ENCODE results near the gene CHCHD6.

Gene CHCHD6

DNA sequence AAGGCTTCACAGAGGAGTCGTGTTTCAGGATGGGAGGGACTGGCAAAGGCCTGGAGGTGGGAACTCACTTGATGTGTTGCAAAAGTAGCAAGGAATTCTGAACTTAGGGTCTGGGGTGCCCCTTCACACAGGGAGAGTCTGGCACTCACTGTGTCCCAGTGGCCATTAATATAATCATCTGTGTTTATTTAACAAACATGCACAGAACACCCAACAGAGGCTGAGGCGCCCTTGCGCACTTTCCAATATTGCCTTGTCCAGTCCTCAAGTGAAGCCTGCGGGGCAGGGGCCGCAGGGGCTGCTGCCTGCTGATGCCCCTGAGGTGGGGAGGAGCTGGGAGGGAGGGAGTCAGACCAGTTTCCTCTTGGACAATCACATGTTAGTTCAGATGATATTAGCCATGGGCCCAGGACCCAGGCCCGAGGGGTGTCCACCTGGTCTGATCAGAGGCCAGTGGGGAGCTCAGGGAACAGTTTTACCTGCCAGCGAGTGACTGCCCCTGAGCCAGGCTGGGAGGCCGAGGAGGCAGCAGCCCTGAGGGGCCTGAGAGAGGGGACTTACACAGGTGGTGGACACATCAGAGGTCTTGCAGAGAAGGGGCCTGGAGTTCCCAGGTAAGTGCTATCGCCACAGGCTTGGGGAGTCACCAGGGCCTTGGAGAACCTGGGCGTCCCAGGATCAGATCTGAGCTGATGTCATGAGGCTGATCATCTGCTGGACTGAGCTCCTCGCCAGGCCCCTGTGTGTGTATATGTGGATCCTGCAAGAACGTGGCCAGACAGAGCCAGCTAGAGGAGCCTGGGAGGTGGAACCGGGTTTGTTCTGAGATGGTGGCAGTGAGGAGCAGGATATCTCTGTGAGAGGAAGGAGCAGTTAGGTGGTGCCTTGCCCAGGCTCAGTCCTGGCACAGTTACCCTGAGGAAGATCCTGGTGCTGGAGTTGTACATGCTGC is 35.3 kb upstream of the CHCHD6 start:
- no peak for DNase-seq (ENCODE audit: low read depth in 2 of 2)

DNA sequence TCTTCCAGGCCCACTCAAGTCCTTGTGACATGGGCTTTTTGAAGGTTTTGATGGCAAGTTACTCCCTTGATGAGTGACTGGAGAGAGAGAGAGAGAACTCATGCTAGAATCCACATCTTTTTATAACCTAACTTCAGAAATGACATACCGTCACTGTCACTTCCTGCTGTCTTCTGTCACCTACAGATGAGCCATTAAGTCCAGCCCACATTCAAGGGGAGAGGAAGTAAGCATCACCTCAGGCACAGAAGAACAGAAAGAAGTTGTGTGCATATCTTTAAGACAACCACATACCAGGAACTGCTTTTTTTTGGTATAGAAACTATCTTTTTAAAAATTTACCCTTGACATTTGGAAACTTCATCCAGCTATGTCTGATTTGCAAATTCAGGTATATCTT is 32.5 kb upstream of the CHCHD6 start:
- DNase-seq (ENCODE audit: low read depth in 2 of 2), result no peak

DNA sequence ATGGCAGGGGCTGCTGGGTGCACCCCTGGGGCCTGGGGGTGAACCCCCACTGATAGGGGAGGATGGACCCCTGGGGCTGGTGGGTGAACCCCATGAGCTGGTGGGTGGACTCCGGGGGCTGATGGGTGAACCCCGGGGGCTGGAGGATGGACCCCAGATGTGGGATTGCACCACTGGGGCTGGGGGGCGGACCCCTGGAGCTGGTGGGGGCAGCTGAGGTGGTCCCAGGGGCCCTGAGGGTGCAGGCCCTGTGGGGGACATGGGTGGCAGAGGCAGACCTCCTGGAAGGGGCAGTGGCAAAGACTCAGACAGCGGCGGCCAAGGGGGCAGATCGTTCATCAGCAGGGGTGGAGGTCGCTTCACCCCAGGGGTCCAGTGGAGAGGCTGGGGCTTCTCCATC is 31.7 kb upstream of the CHCHD6 start:
- no peak for DNase-seq (ENCODE audit: low read depth in 2 of 2)

DNA sequence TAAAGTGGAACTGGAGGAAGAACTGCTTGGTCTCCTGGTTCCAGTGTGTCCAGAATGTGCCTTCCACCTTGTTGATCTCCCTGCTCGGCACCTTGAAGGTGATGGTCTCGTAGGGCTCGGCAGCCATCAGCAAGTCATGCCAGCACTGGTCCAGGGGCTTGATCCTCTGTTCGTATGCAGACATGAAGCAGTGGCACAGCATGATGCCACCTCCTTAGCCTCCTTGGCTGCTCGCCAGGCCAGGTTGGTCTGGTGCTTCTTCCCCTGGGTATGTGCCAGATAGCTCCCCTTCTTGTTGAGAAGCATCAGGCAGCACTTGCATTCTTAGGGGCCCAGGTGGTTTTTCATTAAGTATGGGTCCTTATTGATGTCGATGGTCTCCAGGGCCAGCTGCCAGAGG is 31.3 kb upstream of the CHCHD6 start:
- DNase-seq (ENCODE audit: low read depth in 2 of 2), result no peak

DNA sequence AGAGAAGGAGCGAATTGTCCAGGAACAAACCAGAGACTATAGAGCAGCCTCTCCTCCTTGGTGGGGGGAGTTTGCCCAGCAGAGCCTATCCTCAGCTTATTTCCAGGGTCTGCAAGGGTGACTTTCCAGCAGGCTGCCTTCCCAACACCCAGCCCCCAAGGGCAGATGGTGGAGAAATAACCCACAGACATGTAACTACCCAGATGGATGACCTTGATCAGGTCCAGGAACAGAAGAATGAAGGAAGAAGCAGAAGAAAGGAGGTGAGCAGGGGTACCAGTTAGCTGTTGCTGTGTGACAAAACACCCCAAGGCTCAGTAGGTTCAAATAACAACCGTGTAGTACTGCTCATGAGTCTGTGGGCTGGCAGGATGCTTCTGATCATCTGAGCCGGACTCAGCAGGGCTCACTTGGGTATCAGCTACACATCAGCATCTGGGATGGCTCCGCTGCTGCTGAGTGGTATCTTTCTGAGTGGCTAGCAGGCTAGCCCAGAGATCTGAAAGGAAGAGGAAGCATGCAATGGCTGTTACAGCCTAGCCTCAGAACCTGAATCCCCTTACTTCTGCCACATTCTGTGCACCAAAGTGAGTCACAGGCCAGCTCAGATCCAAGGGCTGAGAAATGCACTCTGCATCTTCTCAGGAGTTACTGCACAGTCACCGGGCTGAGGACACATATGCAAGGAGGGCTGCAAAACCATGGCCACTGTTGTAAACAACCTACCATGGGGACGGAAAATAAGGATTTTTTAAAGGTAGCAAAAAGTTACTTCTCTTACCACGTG is 26.9 kb upstream of the CHCHD6 start:
- no peak for DNase-seq (ENCODE audit: low read depth in 2 of 2)

DNA sequence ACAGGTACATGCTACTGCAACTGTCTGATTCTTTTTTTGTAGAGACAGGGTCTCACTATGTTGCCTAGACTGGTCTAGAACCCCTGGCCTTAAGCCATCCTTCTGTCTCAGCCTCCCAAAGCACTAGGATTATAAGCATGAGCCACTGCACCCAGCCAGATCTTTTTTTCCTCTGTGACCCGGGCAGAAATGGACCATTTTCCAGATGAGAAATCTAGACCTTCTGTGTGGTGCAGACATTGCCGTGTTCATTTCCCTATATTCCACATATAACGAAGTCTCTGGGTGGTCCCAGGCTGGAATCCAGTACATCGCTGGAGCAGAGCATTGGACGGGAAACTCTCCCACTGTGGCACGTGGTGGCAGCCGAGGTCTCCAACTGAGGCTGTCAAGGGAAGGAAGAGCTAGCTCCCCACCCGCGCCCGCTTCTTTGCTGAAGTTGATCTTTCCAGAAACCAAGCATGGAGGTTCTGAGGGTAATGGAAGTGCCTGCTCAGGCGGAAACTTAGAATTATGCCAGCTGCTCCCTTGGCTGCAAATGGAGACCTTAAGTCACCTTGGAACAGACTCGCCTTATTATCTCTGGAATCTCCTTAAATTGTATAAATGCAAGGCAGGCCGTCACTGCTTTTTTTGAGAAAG is 26.1 kb upstream of the CHCHD6 start:
- DNase-seq (ENCODE audit: low read depth in 2 of 2), result no peak

DNA sequence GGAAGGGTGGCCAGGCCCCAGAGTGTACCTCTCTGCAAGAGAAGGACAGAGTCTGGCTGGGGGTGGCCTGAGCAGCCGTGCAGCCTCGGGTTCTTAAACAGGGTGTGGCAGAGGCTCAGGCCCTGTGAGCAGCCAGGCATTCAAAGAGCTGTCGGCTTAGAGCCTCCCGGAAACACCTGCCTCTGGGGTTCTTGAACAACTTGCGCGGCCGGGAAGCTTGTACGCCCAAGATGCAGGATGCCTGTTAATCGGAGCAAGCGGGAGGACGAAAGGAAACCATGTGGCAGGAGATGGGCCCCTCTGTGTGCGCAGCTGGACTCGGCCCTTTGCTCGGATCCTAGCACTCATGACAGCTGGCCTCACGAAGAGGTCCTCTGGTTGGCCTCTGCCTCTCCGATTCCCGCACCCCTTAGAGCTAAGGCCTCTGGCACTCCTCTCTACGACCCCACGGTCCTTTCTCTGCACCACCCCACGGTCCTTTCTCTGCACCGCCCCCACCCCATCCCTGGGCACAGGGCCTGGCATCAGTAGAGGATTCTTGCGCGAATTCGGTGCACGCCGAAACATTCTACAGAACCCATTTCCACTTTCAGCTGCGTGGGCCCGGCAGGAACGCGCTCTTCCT is 25.2 kb upstream of the CHCHD6 start:
- DNase-seq (ENCODE audit: low read depth in 2 of 2), result no peak

DNA sequence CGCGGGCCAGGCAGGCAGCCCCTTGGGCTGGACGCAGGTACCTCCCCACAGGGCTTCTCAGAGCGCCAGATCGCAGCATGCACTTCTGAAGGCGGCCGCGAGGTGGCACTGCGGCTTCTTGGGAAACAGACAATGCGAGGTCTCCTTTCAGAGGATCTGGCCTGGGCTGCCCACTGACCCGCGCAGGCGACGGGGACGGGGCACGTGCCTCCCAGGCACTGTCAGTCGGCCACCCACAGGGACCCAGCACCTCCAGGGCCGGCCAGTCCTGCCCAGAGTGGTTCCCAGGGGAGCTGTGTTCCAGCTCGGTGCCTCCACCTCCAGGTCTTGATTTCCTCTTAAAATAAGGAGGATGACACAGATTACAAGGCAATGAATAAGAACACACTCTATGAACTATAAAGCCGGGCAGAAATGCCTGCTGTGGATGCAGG is 24.7 kb upstream of the CHCHD6 start:
- DNase-seq (ENCODE audit: low read depth in 2 of 2), result peak; percentile 25 to 31

DNA sequence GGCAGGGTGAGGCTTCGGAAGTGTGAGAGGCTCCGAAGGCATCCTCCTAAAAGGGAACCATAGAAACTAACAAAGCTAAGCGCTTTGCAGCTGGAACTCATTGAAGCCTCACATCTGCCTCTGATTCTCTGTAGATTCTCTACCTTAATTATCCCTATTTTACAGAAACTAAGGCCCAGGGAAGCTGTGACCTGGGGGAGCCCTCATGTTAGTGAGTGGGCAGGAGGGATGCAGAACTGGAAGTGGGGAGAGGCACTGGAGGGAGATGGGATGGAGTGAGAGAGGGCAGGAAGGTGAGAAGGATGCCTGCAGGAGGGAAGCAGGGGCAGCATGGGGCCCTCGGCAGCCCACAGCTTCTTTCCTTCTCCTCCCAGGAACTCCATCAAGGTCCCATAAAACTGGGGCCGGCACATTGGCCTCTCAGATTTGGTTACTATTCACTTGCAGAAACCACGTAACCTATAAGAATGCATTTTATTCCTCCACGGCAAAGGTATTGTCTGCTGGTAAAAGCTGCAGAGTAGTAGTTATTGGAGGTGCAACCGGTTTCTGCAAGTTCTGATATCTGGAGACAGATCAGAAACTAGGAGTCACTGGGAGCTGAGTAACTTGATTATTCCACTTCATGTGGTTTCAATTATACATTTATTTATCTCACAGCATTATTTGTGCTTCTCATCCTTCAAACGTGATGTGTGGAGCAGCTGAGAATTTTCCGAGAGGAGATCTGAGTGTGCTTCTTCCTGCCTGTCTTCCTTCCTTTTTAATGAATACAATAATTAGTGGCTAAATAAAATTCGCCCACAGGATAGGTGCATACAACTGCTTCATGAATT is 24.0 kb upstream of the CHCHD6 start:
- no peak for DNase-seq (ENCODE audit: low read depth in 2 of 2)

DNA sequence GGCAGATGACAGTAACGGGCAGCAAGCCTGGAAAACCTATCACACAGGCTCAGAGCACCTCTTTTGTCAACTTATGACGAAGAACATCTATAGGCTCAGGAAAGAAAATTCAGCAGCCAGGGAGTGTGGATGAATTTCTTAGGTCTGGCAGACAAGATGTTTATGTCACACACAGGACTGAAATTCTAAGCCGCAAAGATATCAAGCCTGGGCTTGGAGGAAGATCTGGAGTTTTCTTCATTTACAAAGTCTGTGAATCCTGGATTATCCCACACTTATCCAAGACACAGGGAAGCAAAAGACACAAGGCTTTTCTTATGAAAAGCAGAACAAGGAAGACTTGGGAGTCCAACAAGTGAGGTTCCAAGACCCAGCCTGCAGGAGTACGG is 23.4 kb upstream of the CHCHD6 start:
- no peak for DNase-seq (ENCODE audit: low read depth in 2 of 2)

DNA sequence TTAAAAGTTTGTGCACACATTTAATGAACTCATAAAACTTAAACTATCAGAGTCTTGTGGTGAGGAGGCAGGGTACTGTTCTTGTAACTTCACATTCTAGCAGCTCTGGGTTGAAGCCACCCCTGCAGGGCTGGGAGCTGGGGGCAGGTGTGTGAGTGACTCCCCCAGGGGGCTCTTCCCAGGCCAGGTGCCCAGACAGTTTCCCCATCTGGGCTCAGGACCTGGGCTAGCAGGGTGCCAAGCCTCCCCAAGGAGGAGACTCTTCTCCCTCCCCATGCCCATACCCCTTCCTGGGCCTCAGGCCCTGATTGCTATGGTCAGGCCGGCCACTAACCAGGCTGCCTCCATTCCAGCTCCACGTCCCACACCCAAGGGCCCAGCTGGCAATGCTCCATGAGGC is 22.0 kb upstream of the CHCHD6 start:
- no peak for DNase-seq (ENCODE audit: low read depth in 2 of 2)

DNA sequence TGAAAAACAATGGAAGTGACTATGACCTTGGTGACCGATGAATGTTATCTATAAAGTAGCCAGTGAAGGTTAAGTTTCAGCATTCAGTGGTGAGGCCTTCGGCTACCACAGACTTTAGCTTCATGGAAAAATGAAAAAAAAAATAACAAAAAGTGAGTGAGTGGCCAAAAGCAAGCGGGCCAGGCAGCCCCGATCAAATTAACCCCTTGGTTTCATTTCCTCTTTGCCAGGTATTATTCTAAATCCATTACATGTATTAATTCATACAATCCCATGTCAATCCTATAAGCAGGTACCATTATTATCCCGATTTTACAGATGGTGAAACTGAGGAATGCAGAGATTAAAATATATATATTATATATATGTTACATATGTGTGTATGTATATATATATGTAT is 21.0 kb upstream of the CHCHD6 start:
- DNase-seq (ENCODE audit: low read depth in 2 of 2), result no peak

DNA sequence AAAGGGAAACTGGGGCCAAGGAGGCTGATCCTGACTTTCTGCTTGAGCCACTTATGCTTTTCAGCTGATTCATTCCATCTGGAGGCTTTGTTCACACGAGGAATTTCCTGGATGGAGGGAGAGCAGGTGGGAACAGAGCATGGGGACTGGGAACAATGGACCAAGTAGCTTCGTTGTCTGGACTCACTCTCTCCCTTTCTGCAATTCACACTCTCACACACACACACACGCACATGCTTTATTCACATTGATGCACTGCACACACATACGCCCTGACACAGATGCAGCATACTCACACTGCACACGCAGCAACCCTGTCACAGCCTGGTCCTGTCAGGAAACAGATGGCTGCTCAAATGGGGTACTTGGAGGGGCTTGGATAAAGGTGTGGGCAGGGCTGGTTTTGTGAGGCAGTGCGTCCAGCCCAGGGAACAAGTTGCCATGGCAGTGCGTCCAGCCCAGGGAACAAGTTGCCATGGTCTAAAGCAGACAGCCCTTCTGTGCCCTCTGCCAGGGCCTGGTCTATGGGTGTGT is 19.8 kb upstream of the CHCHD6 start:
- no peak for DNase-seq (ENCODE audit: low read depth in 2 of 2)

DNA sequence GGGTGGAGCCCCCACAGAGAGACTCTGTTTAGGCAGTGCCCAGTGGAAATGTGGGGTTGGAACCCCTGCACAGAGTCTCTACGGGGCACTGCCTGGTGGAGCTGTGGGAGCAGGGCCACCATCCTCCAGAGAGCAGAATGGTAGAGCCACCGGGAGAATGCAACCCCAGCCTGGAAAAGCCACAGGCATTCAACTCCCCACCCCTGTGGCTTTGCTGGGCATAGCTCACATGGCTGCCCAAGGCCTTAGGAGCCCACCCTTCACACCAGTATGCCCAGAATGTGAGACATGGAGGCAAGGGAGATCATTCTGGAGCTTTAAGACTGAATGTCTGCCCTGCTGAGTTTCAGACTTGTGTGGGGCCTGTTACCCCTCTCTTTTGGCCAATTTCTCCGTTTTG is 19.0 kb upstream of the CHCHD6 start:
- DNase-seq (ENCODE audit: low read depth in 2 of 2), result no peak

DNA sequence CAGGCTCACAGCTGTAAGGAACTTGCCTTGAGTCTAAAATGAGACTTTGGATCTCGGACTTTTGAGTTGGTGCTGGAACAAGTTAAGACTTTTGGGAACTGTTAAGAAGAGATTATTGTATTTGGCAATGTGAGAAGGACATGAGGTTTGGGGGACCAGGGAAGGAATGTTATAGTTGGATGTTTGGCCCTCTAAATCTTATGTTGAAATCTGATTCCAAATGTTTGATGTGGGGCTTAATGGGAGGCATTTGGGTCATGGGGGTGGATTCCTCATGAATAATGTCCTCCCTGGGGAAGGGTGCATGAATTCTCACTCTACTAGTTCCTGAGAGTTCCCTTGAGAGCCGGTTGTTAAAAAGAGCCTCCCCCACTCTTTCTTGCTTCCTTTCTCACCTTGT is 18.5 kb upstream of the CHCHD6 start:
- DNase-seq (ENCODE audit: low read depth in 2 of 2), result no peak

DNA sequence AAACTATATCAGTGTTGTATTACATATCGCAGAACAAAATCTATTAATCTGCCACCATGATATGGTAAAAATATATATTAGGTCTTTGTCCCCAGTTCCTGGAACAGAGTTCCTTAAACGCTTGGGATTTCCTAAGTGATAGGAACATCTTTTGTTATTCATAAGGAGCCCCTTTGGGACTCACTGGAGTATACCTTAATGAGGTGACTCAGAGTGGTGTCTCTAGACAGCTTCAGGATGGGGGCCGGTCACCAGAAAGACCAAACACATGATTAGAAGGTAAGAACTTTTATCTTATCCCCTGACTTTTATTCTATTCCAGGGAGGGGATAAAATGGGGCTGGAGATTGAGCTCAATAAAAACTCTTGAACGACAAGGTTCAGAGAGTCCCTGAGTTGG is 12.3 kb upstream of the CHCHD6 start:
- no peak for DNase-seq (ENCODE audit: low read depth in 2 of 2)

DNA sequence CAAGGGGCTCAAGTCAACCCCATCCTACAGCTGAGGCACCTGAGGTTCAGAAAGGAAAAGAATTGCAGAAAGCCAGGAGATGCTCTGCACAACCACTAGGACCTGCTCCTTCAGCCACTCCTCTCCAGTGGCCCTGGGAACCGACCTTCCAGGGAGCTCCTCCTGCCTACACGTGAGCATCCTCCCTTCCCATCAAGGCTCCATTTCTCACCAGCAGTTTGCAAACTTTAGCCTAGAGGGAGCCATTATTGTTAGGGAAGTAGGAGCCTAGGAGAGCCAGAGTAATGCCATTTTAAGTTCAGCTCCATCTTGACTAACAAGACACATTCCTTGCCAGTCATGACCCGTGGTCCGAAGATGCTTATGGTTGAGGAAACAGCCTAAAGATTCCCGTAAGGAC is 11.2 kb upstream of the CHCHD6 start:
- no peak for DNase-seq (ENCODE audit: low read depth in 2 of 2)

DNA sequence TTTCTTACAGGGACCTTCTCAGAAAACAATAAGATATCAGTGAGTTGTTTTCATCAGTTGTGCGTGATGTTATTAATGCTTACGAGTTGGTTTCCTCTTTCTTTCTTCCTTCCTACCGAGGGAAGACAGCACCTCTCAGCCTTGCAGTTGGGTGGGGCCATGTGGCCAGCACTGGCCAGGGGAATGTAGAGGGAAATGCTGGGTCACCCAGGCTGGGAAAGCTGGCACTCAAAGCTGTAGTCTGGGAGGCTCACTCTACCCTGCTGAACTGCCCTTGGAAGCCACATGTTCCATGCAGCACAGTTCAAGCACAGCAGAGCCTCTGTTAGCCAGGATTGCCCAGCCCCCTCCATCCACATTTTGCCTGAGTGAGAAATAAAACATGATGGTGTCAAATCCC is 10.1 kb upstream of the CHCHD6 start:
- DNase-seq (ENCODE audit: low read depth in 2 of 2), result no peak

DNA sequence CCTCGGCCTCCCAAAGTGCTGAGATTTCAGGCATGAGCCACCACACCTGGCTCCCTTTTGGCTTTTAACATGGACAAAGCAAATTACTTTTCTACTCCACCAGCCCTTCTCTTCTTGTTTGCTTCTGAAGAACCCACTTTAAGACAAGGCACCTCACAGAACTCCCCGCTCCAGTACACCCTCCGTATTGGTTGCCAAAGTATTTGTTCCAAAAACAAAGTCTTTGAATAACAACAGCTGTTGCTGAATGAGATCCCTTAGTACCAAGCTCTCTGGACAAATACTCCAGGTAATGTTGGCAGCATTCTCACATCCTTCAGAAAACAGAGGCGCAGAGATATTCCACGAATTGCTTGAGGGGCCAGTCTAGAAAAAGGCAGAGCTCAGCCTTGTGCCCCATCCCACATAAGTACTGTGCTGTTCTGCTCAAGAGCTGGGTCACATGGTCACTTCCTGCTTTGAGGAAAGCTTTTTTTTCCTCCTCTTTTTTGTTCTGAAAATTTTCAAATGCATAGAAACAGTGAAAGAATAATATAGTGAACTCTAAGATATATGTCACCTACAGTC is 7.3 kb upstream of the CHCHD6 start:
- no peak for DNase-seq (ENCODE audit: low read depth in 2 of 2)

DNA sequence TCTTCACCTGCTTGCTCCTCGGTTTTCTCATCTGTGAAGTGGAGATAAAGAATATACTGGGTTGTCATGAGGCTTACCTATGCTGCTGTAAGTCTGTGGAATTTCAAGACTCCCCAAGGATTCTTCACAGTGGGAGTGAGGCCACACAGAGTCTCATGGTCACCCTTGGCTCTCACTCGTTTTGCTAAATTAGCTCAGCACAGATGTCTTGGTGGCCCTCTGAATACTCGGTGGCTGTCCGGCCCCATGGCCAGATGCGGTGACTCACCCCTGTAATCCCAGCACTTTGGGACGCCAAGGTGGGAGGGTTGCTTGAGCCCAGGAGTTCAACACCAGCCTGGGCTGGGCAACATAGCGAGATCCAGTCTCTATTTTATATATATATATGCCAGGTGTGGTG is 5.0 kb upstream of the CHCHD6 start:
- no peak for DNase-seq (ENCODE audit: low read depth in 2 of 2)
